Fibroblast of mammary gland (primary cell): ENCODE data around the gene RAPGEF2.
A peak's percentile ranks its signal among the peaks of the same experiment; 100 is the strongest.
"Not testable (repeated sequence)": the region's sequence is repeated elsewhere in the genome, so short reads cannot be mapped to it uniquely, and the experiment has no call there.

ENCODE experiments used
- DNase-seq: peaks from one replicate; pipeline ENCODE4 v3.0.0-alpha.2; 2010; ENCODE audit warnings: low read depth
- H3K4me3 ChIP-seq: 2 replicates; pipeline ENCODE4 v1.5.1; 2011; ENCODE audit warnings: low read depth, mild to moderate bottlenecking, low read length, moderate library complexity; ENCODE audit not compliant: control insufficient read depth
- TF ChIP-seq, protein P1 (sequence below): conservative IDR thresholded peaks from 2 replicates; pipeline ENCODE4 v1.5.1; 2011; ENCODE audit warnings: low read depth, low read length, inconsistent platforms; ENCODE audit not compliant: control insufficient read depth, insufficient read depth

RAPGEF2 gene

GRCh38 chr4:159070742-159071141 lies 32.1 kb upstream of the RAPGEF2 start:
- TF ChIP-seq, protein P1, sequence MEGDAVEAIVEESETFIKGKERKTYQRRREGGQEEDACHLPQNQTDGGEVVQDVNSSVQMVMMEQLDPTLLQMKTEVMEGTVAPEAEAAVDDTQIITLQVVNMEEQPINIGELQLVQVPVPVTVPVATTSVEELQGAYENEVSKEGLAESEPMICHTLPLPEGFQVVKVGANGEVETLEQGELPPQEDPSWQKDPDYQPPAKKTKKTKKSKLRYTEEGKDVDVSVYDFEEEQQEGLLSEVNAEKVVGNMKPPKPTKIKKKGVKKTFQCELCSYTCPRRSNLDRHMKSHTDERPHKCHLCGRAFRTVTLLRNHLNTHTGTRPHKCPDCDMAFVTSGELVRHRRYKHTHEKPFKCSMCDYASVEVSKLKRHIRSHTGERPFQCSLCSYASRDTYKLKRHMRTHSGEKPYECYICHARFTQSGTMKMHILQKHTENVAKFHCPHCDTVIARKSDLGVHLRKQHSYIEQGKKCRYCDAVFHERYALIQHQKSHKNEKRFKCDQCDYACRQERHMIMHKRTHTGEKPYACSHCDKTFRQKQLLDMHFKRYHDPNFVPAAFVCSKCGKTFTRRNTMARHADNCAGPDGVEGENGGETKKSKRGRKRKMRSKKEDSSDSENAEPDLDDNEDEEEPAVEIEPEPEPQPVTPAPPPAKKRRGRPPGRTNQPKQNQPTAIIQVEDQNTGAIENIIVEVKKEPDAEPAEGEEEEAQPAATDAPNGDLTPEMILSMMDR = no peak
- peak; percentile 99 for DNase-seq

DNA sequence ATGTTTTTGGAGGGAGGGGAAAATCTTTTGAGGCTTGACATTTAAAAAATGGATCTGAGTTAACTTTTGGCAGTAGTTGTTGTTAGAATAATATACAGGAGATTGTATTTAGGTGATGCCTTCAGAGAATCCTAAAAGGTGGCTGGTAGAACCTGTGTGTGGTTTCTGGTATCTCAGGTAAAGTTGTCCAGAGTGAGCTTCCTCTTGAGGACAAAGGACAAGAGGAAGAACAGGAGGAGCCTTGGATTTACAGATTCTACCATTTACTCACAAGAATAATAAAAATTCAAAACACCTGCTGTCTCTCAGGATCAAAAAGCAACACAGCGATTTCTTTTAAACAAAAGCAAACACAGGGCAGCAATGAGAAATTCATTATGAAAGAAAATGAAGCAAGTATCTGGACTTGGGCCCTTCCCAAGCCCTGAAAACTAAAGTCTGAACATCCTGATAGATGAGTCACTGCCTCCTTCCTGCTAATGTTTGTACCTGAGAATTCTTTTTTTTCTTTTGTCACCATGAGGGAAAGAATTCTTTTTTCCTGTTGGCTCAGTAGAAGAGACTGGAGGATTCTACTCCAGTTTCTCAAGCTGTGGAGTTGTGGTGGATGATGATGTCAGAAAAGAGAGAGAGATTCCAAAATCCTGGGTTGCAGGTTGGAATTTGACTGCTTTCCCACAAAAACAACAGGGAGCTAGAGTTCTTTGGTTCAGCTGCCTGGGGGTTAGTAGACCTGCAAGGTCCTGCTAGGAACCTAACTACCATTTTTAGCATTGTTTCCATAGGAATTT lies 31.5 kb upstream of the RAPGEF2 start:
- peak; percentile 86 for DNase-seq
- no peak overlapping the region for H3K4me3 ChIP-seq
- TF ChIP-seq, protein P1 = no peak

More at GRCh38 chr4:159070742-159071141, 32.1 kb upstream of the RAPGEF2 start:
- no peak overlapping the region for H3K4me3 ChIP-seq

GRCh38 chr4:159071969-159072765 lies 30.7 kb upstream of the RAPGEF2 start:
- peak; percentile 25 for DNase-seq
- TF ChIP-seq, protein P1 = no peak
- H3K4me3 ChIP-seq = no peak overlapping the region

DNA sequence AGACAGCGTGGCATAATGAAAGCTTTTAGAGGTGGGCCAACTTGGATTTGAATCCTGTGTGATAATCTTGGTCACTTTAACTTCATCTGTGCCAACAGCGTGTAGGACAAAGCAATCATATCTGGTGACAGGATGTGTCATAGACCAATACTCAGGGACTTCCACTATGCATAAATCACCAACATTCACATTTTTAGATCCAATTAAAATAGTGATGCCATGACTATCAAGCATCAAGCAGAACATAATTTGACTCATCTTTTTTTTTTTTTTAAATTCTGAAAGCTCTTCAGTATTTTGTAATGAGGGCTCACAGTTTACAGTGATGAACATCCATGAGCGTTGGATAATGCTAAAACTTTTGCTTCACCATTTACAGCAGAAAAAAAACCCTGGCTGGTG lies 27.3 kb upstream of the RAPGEF2 start:
- TF ChIP-seq, protein P1 = no peak
- peak; percentile 69 for DNase-seq
- H3K4me3 ChIP-seq = no peak overlapping the region

GRCh38 chr4:159077018-159077417 lies 25.9 kb upstream of the RAPGEF2 start:
- DNase-seq, H3K4me3 ChIP-seq: not testable (repeated sequence)

DNA sequence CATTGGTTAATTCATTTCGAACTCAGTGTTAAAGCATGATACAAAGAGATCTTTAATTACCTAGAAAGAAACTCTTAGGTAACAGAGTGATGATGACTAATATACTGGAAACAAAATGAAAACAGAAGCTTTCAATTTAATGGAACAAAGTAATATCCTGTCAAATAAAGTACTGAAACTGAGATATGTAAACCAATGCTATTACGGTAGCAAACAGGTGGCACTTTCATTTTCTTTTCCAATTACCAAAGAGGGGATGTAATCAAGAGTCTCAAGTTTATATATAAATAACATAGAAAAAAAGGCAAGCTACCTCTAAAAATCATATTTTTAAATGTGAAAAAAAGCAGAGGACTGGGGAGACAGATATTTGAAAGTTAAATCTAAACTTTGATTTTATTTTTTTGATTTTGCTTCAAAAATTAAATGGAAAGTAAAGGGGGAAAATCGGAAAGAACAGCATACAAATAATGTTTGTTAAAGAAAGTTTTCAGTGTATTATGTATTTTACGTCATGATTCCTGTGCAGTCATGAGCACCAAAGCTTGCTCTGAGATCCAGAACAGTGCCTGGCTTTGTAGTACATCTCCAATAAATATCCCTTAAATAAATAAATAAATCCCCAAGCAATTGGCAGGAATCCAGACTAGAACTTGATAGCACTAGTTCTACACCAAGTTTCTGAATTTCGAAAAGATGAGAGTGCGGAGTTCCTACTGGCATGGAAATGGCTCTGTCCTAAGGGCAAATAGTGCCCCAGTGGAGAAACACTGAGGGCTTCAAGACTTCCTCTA lies 25.0 kb upstream of the RAPGEF2 start:
- TF ChIP-seq, protein P1 = no peak
- no peak overlapping the region for H3K4me3 ChIP-seq
- DNase-seq = peak; percentile 12

DNA sequence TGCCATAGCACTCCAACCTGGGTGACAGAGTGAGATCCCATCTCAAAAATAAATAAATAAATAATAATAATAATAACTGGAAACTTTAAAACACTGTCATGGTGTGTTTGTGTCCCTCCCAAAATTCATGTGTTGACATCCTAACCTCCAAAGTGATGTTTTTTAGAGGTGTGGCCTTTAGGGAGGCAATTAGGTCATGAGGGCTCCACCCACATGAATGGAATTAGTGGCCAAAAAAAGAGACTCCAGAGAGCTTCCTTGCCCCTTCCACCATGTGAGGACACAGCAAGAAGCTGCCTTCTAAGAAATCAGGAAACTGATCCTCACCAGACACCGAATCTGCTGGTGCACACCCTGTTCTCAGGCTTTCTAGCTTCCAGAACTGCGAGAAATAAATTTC lies 23.8 kb upstream of the RAPGEF2 start:
- no peak overlapping the region for H3K4me3 ChIP-seq
- DNase-seq = no peak
- TF ChIP-seq, protein P1 = no peak
